GM19043 (cell line): ENCODE measurements around the gene MOV10.
A peak's percentile ranks its signal among the peaks of the same experiment; 100 is the strongest.

ENCODE experiments used
- ATAC-seq: cut with Tn5 transposase; IDR thresholded peaks from one replicate; pipeline ENCODE4 v1.9.1; 2021; ENCODE audit warnings: low read depth; ENCODE audit not compliant: unreplicated experiment

MOV10 gene

GRCh38 chr1:112698366-112699310 is 24.2 kb downstream of the MOV10 start:
- ATAC-seq, result no peak

- ATAC-seq, result no peak
Measured at GRCh38 chr1:112699425-112700144, 25.1 kb downstream of the MOV10 start.

GRCh38 chr1:112700290-112701226 is 26.1 kb downstream of the MOV10 start:
- peak; percentile 38 for ATAC-seq

- no peak for ATAC-seq
Measured at GRCh38 chr1:112701227-112702066, 27.0 kb downstream of the MOV10 start.

GRCh38 chr1:112702067-112702395 is 27.6 kb downstream of the MOV10 start:
- ATAC-seq, result no peak

- ATAC-seq, result no peak
Measured at GRCh38 chr1:112702420-112703261, 28.2 kb downstream of the MOV10 start.

GRCh38 chr1:112703706-112704105 is 29.2 kb downstream of the MOV10 start:
- no peak for ATAC-seq

- no peak for ATAC-seq
Measured at GRCh38 chr1:112704391-112704933, 30.0 kb downstream of the MOV10 start.

- ATAC-seq, result peak; percentile 63
Measured at GRCh38 chr1:112704934-112705627, 30.6 kb downstream of the MOV10 start.

GRCh38 chr1:112706505-112707220 is 32.2 kb downstream of the MOV10 start, which contains the start of gene RHOC:
TSS of gene RHOC (minus strand) at chr1:112707127. CDS start at chr1:112703799, 3,328 bp downstream.
- ATAC-seq, result peak; percentile 41

- peak; percentile 38 for ATAC-seq
Measured at GRCh38 chr1:112707221-112708001, 33.0 kb downstream of the MOV10 start.

GRCh38 chr1:112708002-112708448 is 33.6 kb downstream of the MOV10 start:
- no peak for ATAC-seq

- ATAC-seq, result no peak
Measured at GRCh38 chr1:112708489-112708888, 34.0 kb downstream of the MOV10 start.

- no peak for ATAC-seq
Measured at GRCh38 chr1:112710159-112710558, 35.7 kb downstream of the MOV10 start.

GRCh38 chr1:112710586-112710985 is 36.1 kb downstream of the MOV10 start:
- no peak for ATAC-seq

GRCh38 chr1:112711041-112711440 is 36.6 kb downstream of the MOV10 start:
- no peak for ATAC-seq
